Tibial nerve (tissue), 4 donors: ENCODE results near the gene MYOM1. TPM values are rescaled to one million over a fixed set of nuclear protein-coding genes. Genes with fewer than 3 reads are reported as not detected.

Experiments used
- DNase-seq, 2 donors: peaks; one replicate each; pipeline ENCODE4 v3.0.0-alpha.2; 2019; ENCODE audit warnings: low spot score in 2 of 2
- H3K27ac ChIP-seq, 4 donors: fragments of 200-600 bp; sonication (generic) in 3 of 4; one replicate each; pipeline ENCODE4 v1.5.1; 2017 to 2019; ENCODE audit warnings: mild to moderate bottlenecking in 1 of 4
- H3K27me3 ChIP-seq, 2 donors: fragments of 200-600 bp; sonication (generic) in 1 of 2; one replicate each; pipeline versions ENCODE4 v1.5.1 to v1.6.0; 2017 to 2019
- H3K36me3 ChIP-seq, 3 donors: fragments of 200-600 bp; sonication (generic); one replicate each; pipeline ENCODE4 v1.5.1; 2018 to 2019
- H3K4me1 ChIP-seq, 4 donors: fragments of 200-600 bp; sonication (generic) in 3 of 4; one replicate each; pipeline ENCODE4 v1.5.1; 2017 to 2019
- H3K4me3 ChIP-seq, 4 donors: fragments of 200-600 bp; sonication (generic) in 3 of 4; one replicate each; pipeline ENCODE4 v1.5.1; 2017 to 2019; ENCODE audit warnings: mild to moderate bottlenecking in 1 of 4, moderate library complexity in 1 of 4
- H3K9me3 ChIP-seq, 4 donors: fragments of 200-600 bp; sonication (generic) in 3 of 4; one replicate each; pipeline ENCODE4 v1.5.1; 2017 to 2019
- EP300 ChIP-seq, 2 donors: sonication (generic); formaldehyde crosslinking; IDR thresholded peaks; one replicate each; pipeline ENCODE4 v1.6.1; 2017; ENCODE audit warnings: antibody characterized with exemption in 2 of 2, mild to moderate bottlenecking in 1 of 2
- POLR2A ChIP-seq, 2 donors: fragments of 450-650 bp; IDR thresholded peaks; one replicate each; pipeline ENCODE4 v1.6.1; 2017; ENCODE audit warnings: antibody characterized with exemption in 2 of 2, mild to moderate bottlenecking in 2 of 2, moderate library complexity in 2 of 2
- WGBS, 2 donors: methylation state at CpG; one replicate each; pipeline ENCODE4 v1.1.5; 2018; 5-methylcytosine and 5-hydroxymethylcytosine counted together
- total RNA-seq, 4 donors: library from RNA; depleted of rRNA; stranded (reverse); fragments of >200 nt; gene quantifications; one replicate each; pipeline ENCODE4 v1.1.0, GENCODE V29; 2016
- TF ChIP-seq, protein P1 (sequence below), 5 experiments: fragments of 200-600 bp in 3 of 5; fragments of 450-650 bp in 2 of 5; sonication (generic) in 3 of 5; IDR thresholded peaks; one replicate each; pipeline ENCODE4 v1.5.1; 2016 to 2019; ENCODE audit warnings: antibody characterized with exemption in 5 of 5, mild to moderate bottlenecking in 3 of 5, moderate library complexity in 2 of 5

Gene MYOM1
- total RNA-seq, 4 donors from 2014 or later, result 3.0 to 8.1 (median 5.6) TPM

- H3K27ac ChIP-seq, result no peak overlapping the region
- TF ChIP-seq POLR2A (IDR thresholded peaks at IDR 0.05), result no peak
- TF ChIP-seq, protein P1, sequence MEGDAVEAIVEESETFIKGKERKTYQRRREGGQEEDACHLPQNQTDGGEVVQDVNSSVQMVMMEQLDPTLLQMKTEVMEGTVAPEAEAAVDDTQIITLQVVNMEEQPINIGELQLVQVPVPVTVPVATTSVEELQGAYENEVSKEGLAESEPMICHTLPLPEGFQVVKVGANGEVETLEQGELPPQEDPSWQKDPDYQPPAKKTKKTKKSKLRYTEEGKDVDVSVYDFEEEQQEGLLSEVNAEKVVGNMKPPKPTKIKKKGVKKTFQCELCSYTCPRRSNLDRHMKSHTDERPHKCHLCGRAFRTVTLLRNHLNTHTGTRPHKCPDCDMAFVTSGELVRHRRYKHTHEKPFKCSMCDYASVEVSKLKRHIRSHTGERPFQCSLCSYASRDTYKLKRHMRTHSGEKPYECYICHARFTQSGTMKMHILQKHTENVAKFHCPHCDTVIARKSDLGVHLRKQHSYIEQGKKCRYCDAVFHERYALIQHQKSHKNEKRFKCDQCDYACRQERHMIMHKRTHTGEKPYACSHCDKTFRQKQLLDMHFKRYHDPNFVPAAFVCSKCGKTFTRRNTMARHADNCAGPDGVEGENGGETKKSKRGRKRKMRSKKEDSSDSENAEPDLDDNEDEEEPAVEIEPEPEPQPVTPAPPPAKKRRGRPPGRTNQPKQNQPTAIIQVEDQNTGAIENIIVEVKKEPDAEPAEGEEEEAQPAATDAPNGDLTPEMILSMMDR (IDR thresholded peaks at IDR 0.05), result no peak
- TF ChIP-seq EP300 (IDR thresholded peaks at IDR 0.05), result no peak
- WGBS, 2 donors, result 47 to 54% methylated on average over 5 of the region's 5 CpGs
Measured at GRCh38 chr18:3234457-3234856, 14.7 kb upstream of the MYOM1 start.

DNA sequence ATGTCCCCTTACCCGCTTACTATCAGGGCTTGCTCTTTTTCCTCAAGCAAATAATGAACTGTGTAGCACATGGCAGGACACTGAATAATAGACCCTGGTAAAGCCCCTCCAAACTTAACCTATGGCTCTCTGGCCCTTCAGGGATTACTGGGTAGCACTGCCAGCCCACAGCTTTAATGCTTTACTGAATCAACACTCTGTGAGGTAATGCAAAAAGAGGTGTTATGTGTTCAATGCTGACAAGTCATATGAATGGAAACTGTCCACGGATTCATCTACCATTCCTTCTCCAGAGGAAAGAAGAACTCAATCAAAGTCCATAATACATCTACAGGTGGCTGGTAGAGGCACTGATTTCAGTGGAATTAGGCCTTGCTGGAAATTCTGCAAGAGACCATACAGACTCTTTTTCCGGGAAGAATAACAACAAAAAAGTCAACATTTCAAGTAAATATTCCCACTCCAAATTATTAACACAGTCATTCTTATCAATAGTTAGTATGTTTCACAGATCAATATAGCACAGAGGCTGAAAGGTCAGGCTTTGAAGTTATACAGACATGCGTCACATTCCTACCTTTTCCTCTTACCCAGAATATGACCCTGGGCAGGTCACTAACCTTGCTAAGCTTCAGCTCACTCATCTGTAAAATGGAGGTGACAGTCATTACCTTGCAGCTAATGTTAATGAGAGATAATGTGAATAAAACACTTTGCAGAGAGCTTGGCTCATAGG is 13.8 kb upstream of the MYOM1 start:
- Histone ChIP-seq H3K27ac (no peak overlapping the region), H3K36me3 (no peaks in the 10 kb centered on the region), H3K9me3 (no peaks in the 10 kb centered on the region), H3K4me3 (no peak overlapping the region), H3K27me3 (no peaks in the 10 kb centered on the region), H3K4me1 (peaks cover 0 to 8% (median 0%) of the 10 kb centered on the region in 4 donors)
- TF ChIP-seq EP300 (IDR thresholded peaks at IDR 0.05) (no peak), POLR2A (IDR thresholded peaks at IDR 0.05) (no peak)
- TF ChIP-seq, protein P1 (IDR thresholded peaks at IDR 0.05), result no peak
- DNase-seq, result no peak
- 86 to 87% methylated on average over 4 of the region's 4 CpGs for WGBS, 2 donors

More at GRCh38 chr18:3234457-3234856, 14.7 kb upstream of the MYOM1 start:
- Histone ChIP-seq H3K9me3 (no peaks in the 10 kb centered on the region), H3K27me3 (no peaks in the 10 kb centered on the region), H3K4me3 (no peak overlapping the region), H3K4me1 (peaks cover 0 to 8% (median 0%) of the 10 kb centered on the region in 4 donors), H3K36me3 (no peaks in the 10 kb centered on the region)
- DNase-seq, result no peak

GRCh38 chr18:3233004-3233403 is 13.2 kb upstream of the MYOM1 start:
- Histone ChIP-seq H3K4me1 (peaks cover 0 to 8% (median 0%) of the 10 kb centered on the region in 4 donors), H3K4me3 (no peak overlapping the region), H3K9me3 (no peaks in the 10 kb centered on the region), H3K27me3 (no peaks in the 10 kb centered on the region), H3K27ac (no peak overlapping the region), H3K36me3 (no peaks in the 10 kb centered on the region)
- no peak for DNase-seq
- WGBS, 2 donors, result 91% methylated on average over 1 of the region's 1 CpG
- TF ChIP-seq, protein P1 (IDR thresholded peaks at IDR 0.05), result no peak
- TF ChIP-seq EP300 (IDR thresholded peaks at IDR 0.05) (no peak), POLR2A (IDR thresholded peaks at IDR 0.05) (no peak)

DNA sequence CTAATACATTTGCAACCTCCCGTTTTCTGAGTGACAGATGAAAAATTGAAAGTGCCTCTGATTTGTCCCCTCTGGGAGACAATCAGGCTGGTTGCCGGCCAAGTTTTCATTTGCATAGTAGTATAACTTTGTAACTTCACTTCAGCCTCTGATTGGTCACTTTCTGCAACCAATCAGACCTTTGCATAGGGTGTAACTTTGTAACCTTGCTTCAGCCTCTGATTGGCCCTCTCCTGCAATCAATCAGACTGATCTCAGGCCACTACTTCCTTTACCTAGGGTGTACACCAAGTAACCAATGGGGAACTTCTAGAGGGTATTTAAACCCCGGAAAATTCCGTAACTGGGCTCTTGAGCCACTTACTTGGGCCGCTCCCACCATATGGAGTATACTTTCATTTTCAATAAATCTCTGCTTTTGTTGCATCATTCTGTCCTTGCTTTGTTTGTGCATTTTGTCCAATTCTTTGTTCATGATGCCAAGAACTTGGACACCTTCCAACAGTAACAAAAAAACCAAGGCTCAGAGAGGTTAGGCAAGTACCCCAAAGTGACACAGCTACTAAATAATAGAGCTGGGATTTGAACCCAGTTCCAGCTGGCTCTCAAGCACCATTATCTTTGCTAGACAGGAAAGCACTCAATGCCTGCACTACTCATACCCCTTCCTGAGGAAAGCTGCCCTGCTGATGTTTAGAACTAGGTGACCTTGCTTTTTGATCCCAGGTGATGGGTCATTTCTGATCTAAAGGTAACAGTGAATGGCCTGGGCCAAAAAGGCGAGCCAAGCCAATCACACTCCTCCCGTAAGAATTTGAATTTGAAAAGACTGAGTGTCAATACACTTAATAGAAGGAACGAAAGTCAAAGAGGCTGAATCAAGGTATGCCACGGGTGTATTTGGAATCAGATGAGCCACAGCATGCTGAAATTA is 10.9 kb upstream of the MYOM1 start:
- TF ChIP-seq POLR2A (IDR thresholded peaks at IDR 0.05) (no peak), EP300 (IDR thresholded peaks at IDR 0.05) (no peak)
- TF ChIP-seq, protein P1 (IDR thresholded peaks at IDR 0.05), result no peak
- DNase-seq, result no peak
- H3K4me3 ChIP-seq, result no peak overlapping the region
- WGBS, 2 donors, result 79 to 83% methylated on average over 9 of the region's 9 CpGs
- H3K27me3 ChIP-seq, result no peaks in the 10 kb centered on the region
- H3K9me3 ChIP-seq, result no peaks in the 10 kb centered on the region
- H3K36me3 ChIP-seq, result no peaks in the 10 kb centered on the region
- peaks cover 0 to 8% (median 0%) of the 10 kb centered on the region in 4 donors for H3K4me1 ChIP-seq
- no peak overlapping the region for H3K27ac ChIP-seq

GRCh38 chr18:3226048-3226447 is 6.3 kb upstream of the MYOM1 start:
- H3K36me3 ChIP-seq, result no peaks in the 10 kb centered on the region
- H3K27ac ChIP-seq, result peak overlapping the region in 1 of 4 donors; percentile 19
- TF ChIP-seq, protein P1 (IDR thresholded peaks at IDR 0.05), result no peak
- TF ChIP-seq EP300 (IDR thresholded peaks at IDR 0.05), result peak in 1 of 2 donors; percentile 42
- H3K27me3 ChIP-seq, result no peaks in the 10 kb centered on the region
- H3K4me3 ChIP-seq, result no peak overlapping the region
- 75 to 79% methylated on average over 6 of the region's 6 CpGs for WGBS, 2 donors
- DNase-seq, result no peak
- H3K4me1 ChIP-seq, result no peaks in the 10 kb centered on the region
- no peaks in the 10 kb centered on the region for H3K9me3 ChIP-seq
